Measurements from ENCODE around the gene PKIG.
"Not testable (repeated sequence)": the region's sequence is repeated elsewhere in the genome, so short reads cannot be mapped to it uniquely, and the experiment has no call there.

PKIG gene

DNA sequence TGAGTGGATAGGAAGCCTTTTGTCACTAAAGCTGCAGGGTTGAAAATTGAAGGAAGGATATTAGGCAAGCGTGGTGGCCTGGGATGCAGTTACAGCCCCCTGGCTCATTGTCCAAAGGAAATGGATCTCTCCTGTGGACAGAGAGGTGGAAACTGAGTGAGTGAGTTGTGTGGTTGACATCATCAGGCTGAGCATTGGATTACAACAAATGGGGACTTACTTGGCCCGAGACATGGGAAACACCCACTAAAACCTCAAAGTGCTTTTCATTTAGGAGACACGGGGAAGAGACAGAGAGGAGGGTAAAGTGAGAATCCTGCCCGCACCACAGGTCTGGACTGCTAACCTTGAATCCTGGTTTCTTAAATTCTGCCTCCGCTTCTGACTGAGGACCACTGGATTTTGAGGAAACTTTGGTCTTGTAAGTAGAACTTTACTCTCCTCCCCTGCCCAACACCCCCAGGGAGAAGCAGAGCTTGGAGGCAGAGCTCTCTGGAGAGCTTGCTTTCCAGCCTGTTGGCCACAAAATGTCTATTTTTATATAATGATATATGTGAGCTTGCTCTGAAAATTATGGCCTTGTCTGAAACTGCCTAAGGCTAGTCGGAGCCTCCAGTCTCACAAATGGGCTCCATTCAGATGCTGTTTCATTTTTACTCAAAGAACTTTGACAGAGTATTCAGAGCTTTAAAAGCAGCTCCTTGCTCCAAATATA lies at the start of gene PKIG:
Gene PKIG, plus strand, starts transcription at position 269 of the 715 bp plus-strand sequence. CDS start 31,978 bp downstream, outside the sequence.
- peak; percentile 70 for DNase-seq

DNA sequence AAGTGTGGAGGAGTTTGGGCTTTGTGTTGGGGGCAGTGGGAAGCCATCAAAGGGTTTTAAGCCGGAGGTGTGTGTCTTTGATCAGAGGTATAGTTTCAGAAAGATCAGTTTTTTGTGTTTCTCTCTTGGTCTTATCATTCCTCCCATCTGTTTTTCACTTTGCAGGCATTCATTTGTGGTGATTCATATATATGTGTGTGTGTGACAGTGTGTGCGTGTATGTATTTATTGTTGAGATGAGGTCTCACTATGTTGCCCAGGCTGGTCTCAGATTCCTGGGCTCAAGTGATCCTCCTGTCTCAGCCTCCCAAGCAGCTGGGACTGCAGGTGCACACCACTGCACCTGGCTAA lies 49.4 kb upstream of the PKIG start:
- peak; percentile 62 for DNase-seq

DNA sequence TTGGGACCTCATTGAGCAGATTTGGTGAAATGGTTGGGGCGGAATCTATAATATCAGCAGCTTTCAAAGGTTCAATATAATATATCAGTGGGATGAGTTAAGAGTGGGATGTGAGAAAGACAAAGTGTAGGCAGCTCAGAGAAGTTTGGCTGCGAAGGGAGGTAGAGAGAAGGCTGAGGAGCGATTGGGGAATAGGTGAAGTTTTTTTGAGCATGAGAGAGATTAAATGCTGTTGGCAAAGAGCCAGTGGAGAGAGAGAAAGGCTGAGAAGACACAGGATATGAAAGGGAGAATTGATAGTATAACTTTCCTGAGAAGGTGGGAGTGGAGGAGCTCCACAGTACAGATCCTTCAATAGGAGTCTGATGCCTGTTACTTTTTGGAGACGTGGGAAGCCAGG lies 48.5 kb upstream of the PKIG start:
- peak; percentile 90 for DNase-seq

DNA sequence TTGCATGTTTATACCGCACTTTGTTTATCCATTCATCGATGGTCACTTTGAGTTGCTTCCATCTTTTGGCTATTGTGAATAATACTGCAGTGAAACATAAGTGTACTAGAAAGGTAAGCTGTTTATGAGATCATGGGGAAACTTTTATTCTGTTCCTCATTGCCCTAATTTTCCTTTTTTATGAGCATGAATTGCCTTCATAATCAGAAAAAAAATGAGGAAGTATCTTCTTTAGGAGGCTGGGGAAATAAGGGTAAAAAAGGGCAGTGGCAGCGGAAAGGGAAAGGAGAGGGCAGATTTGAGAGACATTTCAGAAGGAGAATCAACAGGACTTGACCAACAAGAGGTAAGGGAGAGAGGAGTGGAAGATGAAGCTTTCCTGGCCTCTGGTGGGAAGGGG lies 46.2 kb upstream of the PKIG start:
- DNase-seq = no peak

DNA sequence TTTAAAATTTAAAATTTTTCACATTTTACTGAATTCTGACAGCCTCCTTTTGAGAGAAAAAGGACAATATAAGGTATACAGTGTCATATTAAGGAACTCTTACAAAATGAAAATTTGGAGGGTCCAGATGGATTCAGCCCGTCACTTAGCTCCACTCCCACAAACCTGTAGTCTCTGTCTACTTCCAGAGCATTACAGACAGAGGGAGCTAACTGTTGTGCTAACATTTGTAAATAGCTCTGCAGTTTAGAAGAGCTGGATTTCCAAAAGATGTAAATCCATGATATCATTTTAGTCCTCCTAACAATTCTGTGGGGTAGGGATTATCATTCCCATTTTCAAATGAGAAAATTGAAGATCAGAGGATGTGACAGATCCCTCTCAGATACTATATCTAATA lies 44.4 kb upstream of the PKIG start:
- peak; percentile 48 for DNase-seq

- DNase-seq = no peak
Measured at GRCh38 chr20:44540834-44541233, 41.5 kb upstream of the PKIG start.

GRCh38 chr20:44541992-44542391 lies 40.4 kb upstream of the PKIG start:
- peak; percentile 59 for DNase-seq

DNA sequence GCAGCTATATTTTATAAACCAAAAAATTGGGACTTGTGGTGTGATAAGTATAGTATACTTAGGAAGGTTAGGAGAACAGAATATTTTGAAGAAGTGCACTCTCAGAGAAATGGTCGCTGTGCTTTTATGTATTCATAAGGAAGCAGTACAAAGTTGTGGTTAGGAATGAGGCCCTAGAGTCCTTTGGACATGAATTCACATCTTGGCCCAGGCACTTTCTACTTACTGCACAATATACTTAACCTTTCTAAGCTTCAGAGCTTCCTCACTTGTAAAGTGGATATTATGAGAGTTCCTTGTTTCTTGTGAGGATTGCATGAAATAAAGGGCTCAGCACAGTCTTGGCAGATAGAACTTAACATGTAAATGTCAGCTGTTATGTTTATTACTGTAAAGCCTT lies 39.5 kb upstream of the PKIG start:
- DNase-seq = peak; percentile 51

DNA sequence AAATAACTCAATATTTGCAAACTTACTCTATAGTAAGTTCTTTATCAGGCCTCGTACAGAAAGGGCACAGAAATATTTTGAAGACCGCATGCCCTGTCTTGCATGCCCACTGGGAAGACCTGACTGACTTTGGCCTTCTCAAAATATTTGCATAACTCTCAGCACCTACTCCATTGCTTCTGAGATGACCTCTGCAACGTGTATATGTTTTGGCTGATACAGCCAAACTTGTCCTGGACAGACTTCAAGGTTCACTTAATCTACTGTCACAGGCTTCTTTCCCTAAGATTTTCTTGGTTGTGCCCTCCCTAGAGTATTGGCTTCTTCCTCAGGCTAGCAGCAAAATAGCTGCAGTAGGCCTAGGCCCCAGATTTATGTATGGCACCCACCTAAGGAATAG lies 39.0 kb upstream of the PKIG start:
- peak; percentile 54 for DNase-seq

DNA sequence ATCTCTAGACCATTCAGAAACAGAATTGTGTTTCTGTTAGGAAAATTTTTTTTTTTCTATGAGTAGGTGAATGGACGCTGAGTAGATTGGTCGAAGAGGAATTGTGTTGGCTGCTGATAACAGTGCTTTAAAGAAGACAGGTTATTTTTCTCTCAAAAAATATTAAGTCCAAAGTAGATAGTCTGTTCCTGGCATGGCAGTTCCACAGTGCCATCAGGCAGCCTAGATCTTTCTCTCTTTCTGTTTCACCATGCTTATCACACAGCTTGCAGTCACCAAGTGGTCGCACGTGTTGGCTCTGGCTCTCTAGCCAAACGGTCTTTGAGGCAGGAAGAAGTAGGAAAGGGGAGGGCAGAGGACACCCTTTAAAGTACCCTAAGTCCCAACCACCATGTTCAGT lies 38.1 kb upstream of the PKIG start:
- DNase-seq = peak; percentile 98

DNA sequence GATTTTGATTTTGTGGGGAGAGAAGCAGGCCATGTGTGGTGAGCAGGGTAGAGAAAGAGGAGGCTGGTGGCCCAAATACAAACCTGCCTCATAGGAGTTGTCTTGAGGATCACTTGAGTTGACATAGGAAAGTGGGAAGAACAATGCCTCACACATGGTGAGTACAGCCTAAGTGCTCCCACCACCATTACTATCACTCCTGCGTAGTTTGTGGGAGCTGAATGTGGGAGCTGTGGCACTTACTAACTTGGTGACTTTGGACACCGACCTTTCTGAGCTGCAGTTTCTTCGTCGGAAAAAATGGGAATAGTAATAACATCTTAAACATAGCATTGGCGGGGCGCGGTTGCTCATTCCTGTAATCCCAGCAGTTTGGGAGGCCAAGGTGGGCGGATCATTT lies 35.0 kb upstream of the PKIG start:
- no peak for DNase-seq

DNA sequence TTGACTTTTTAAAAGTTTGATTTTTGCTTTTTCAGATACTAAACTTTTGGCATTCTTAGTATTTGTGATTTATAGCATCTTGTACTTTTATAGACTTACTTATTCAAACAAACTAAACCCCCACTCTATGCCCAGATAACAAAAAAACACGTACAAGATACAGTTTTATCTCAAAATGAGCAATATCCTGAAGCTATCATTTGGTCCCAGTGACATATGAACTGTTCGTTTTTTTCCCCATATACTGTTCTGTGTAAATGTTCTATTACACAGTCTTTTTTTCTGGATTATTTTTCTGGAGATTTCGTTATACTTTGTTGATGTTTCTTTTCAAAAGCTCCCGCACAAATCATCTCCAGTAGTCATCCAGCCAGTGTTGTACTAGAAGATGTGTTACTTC lies 33.3 kb upstream of the PKIG start:
- DNase-seq = peak; percentile 65

GRCh38 chr20:44552050-44552449 lies 30.3 kb upstream of the PKIG start:
- peak; percentile 81 for DNase-seq

- DNase-seq = no peak
Measured at GRCh38 chr20:44552568-44552949, 29.8 kb upstream of the PKIG start.

DNA sequence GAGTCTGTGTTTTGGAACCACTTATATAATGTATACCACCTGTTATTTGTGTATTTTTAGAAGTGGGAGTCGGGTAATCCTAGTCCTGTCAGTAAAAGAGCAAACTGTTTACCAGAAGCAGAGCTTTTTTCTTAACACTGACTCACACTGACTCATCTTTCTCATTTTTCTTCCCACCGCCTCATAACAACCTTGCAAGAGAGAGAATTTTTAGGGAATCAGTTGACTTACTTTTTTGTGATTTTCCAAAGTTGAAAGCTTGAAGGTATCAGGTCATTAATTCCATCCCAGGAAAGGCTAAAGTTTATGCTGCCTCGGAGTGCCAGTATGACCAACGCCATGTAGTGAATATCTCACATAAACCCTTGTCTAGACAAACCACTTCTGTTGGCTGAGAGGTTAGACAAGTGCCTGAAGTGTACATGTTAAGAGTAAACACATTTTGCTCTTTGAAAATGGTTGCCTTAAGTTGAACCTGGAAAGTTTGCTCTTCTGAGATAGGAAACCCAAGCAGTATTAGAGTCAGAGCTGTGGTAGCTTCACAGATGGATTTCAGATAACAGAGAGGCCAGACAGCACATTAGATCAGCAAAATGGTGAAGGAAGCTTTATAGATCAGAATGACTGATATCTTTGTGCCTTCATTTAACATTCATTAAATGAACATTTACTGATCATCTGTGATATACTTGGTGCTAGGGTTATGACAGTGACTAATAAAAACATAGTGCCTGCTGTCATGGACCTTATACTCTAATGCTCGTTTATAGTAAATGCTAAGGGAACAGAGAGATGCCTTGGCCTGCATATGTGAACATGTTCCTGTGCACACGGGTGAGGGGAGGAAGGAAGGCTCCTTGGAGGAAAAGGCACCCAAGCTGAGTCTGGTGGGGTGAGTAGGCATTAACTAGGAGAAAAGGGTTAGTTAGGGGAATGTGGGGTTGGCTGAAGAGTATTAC lies 29.1 kb upstream of the PKIG start:
- DNase-seq = peak; percentile 79

GRCh38 chr20:44559302-44559701 lies 23.1 kb upstream of the PKIG start:
- no peak for DNase-seq

DNA sequence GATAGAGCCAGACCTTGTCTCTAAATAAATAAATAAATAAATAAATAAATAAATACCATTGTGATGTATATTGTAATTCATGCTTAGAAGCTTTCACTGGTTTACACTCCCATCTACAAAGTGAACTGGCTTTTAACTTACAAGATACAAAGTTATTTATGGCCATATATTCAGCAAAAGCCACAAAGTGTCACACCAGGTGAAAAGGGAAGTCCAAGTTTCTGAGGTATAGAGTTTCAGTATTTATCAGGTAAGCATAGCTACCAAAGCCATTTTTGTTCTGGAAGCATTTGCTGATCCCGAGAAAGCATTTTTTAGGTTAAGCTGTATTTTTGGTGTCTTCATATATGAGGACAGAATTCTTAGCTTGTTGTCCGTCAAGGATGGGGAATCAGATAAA lies 22.1 kb upstream of the PKIG start:
- DNase-seq = no peak

- DNase-seq = not testable (repeated sequence)
Measured at GRCh38 chr20:44560818-44561217, 21.6 kb upstream of the PKIG start.

- no peak for DNase-seq
Measured at GRCh38 chr20:44561876-44562275, 20.5 kb upstream of the PKIG start.

GRCh38 chr20:44566018-44566417 lies 16.4 kb upstream of the PKIG start:
- DNase-seq = peak; percentile 44

GRCh38 chr20:44566811-44567210 lies 15.6 kb upstream of the PKIG start:
- DNase-seq = no peak

DNA sequence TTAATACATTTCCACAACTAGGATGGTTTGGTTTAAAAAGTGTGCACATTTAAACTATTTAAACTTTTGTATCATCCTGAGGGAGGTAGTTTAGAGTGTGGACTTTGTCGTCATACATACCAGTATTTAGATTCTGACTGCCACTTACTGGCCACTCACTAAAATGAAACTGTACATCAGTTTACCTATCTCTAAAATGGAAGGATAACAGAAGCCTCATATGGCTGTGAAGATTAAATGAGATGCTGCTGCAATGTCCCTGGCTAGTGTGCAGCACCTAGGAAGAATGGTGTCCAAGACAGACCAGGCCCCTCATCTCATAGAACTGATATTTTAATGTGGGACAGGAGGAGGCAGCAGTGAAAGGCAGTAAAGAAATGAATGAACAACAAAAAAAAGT lies 12.0 kb upstream of the PKIG start:
- no peak for DNase-seq

- DNase-seq = no peak
Measured at GRCh38 chr20:44571362-44571988, 10.9 kb upstream of the PKIG start.

Measured in hematopoietic multipotent progenitor cell treated with erythropoietin and hydrocortisone succinate and interleukin-3 and kit ligand, for 6 days (in vitro differentiated cells).